ENCODE results near the gene ZNF273. TPM values are rescaled to one million over a fixed set of nuclear protein-coding genes. Genes with fewer than 3 reads are reported as not detected.

ZNF273 gene
- total RNA-seq, 4 donors from 2014 or later, result 13.7 to 22.9 (median 18.3) TPM

DNA sequence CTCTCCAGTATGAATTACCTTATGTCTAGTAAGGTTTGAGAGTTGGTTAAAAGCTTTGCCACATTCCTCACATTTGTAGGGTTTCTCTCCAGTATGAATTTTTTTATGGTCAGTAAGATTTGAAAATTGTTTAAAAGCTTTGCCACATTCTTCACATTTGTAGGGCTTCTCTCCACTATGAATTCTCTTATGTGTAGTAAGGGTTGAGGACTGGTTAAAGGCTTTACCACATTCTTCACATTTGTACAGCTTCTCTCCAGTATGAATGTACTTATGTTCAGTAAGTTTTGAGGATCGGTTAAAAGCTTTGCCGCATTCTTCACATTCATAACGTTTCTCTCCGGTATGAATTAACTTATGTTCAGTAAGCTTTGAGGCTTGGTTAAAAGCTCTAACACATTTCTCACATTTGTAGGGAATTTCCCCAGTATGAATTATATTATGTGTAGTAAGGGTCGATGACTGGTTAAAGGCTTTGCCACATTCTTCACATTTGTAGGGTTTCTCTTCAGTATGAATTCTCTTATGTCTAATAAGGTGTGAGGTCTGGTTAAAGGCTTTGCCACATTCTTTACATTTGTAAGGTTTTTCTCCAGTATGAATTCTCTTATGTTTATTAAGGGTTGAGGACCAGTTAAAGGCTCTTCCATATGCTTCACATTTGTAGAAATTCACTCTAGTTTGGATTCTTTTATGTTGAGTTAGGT lies 75.6 kb downstream of the ZNF273 start:
- no peak for DNase-seq
- H3K4me3 ChIP-seq (replicated peaks in 1 of 3), result no peak overlapping the region
- 97 to 98% methylated on average over 5 of the region's 5 CpGs for WGBS, 2 donors

More for the DNA sequence above, 75.6 kb downstream of the ZNF273 start:
- Histone ChIP-seq H3K9me3 (peaks cover 6% of the 10 kb centered on the region), H3K36me3 (peaks cover 26 to 29% of the 10 kb centered on the region in 2 donors), H3K27me3 (no peaks in the 10 kb centered on the region), H3K4me1 (no peaks in the 10 kb centered on the region), H3K27ac (no peak overlapping the region)
- intact Hi-C loops (cut with DNase I), result no loop called here
- TF ChIP-seq, protein P1, sequence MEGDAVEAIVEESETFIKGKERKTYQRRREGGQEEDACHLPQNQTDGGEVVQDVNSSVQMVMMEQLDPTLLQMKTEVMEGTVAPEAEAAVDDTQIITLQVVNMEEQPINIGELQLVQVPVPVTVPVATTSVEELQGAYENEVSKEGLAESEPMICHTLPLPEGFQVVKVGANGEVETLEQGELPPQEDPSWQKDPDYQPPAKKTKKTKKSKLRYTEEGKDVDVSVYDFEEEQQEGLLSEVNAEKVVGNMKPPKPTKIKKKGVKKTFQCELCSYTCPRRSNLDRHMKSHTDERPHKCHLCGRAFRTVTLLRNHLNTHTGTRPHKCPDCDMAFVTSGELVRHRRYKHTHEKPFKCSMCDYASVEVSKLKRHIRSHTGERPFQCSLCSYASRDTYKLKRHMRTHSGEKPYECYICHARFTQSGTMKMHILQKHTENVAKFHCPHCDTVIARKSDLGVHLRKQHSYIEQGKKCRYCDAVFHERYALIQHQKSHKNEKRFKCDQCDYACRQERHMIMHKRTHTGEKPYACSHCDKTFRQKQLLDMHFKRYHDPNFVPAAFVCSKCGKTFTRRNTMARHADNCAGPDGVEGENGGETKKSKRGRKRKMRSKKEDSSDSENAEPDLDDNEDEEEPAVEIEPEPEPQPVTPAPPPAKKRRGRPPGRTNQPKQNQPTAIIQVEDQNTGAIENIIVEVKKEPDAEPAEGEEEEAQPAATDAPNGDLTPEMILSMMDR (IDR thresholded peaks at IDR 0.05), result no peak
- no peak for TF ChIP-seq POLR2A (IDR thresholded peaks at IDR 0.05)

Other genes with a start within 250 kb of the ZNF273 start
- gene ZNF107, start 237.1 kb upstream of the ZNF273 start, total RNA-seq, result 10 to 100 TPM in 3 of 4 donors, 1 to 10 TPM in 1; 8.5 to 16.4 (median 12.9) TPM
- 10 to 100 TPM; 13.3 to 30.5 (median 21.8) TPM for gene ZNF138, start 108.8 kb upstream of the ZNF273 start, total RNA-seq
- gene ZNF117, start 87.8 kb downstream of the ZNF273 start, total RNA-seq, result 10 to 100 TPM; 10.5 to 20.3 (median 12.6) TPM
- gene ERV3-1, start 103.4 kb downstream of the ZNF273 start, total RNA-seq, result 10 to 100 TPM; 19.5 to 22.6 (median 20.1) TPM

All from thyroid gland (tissue), 4 donors.